Tongue (tissue), 2 donors: ENCODE measurements around the gene OLIG2. TPM values are rescaled to one million over a fixed set of nuclear protein-coding genes. Genes with fewer than 3 reads are reported as not detected.

ENCODE experiments used
- DNase-seq: peaks from one replicate; pipeline ENCODE4 v3.0.0-alpha.2; 2015
- total RNA-seq: library from RNA; depleted of rRNA; stranded (reverse); fragments of >200 nt; gene quantifications from one replicate; pipeline ENCODE4 v1.2.3, GENCODE V29; 2014

OLIG2 gene
- total RNA-seq, 1 donor from 2014 or later, result not detected

DNA sequence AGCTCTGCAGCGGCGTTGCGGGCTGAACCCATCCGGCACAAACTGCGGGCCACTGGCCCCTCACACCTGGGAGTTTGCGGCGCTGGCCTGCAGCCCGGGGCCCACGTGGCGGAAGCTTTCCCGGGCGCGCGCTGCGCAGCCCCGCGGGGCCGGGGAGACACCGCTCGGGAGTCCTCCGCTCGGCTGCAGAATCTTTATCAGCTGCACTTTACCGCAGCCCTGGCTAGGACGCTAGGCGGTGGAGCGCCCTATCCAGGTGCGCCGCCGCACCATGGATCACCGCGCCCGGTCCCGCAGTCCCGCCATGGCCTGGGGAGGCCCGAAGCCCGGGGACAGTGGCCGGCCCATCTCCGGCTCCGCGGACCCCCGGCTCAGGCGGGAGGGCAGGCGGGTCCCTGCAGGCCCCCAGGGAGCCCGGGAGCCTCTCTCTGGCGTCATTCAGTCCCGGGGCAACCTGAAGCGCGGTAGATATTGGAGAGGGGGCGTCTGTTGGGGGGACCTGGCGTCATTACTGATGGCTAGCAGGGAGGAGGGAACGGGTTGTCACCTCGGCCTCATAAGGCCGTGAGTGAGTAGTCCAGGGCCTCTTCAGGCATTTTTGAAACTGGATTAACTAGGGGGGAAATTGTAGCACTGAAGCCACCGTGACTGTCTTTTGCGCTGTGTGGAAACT is 5.7 kb upstream of the OLIG2 start:
- no peak for DNase-seq

GRCh38 chr21:33020558-33021100 is 5.1 kb upstream of the OLIG2 start:
- peak; percentile 19 for DNase-seq

DNA sequence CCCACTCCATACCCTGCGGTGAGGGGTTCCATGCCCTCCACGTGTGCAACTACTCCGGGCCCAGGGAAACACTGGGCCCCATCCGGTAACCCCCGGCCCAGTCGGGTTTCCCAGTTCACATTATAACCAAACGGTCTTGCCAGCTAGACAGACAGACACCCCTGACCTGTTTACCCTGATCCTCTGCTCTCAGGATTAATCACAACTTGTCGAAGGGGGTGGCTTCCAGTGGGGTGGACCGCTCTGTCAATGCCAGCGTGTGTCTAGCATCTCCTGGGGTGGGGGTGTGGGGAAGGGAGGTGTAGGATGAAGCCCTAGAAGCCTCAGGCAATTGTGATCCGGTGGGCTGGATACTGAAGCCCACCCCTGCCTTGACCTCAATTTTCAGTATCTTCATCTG is 4.6 kb upstream of the OLIG2 start:
- DNase-seq, result no peak

DNA sequence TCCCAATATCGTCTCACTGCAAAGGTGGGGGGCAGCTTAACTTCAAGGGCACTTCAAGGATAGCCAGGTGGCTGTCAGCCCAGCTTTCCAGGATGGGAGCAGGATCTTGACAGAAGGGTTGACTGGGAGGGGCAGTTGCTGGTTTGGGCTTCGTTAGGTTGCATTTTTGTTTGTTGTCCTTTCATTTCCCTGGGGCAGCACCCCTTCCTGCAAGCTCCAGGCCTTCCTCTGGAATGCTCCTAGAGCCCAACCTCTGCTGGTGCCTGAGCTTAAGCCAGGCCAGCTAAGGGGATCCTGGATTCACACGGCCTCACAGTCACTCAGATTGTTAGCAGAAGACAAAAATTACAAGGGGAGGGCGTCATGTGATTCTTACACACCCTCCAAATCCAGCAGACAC is 4.1 kb upstream of the OLIG2 start:
- DNase-seq, result no peak

DNA sequence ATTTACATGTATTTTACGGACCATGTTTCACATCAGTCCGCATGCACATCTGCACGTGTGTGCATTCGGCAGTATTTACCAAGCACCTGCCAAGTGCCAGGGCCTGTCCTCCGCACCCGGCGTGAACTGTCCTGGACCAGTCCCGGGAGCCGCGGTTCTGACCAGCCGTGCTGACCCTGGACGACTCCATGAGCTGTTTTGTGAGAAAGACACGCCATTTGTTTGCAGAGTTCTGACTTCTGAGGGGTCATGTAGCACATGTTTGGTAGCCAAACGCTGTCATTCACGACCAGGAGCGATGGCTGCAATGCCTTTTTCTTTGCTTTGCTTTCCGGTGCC is 3.3 kb upstream of the OLIG2 start:
- DNase-seq, result no peak

DNA sequence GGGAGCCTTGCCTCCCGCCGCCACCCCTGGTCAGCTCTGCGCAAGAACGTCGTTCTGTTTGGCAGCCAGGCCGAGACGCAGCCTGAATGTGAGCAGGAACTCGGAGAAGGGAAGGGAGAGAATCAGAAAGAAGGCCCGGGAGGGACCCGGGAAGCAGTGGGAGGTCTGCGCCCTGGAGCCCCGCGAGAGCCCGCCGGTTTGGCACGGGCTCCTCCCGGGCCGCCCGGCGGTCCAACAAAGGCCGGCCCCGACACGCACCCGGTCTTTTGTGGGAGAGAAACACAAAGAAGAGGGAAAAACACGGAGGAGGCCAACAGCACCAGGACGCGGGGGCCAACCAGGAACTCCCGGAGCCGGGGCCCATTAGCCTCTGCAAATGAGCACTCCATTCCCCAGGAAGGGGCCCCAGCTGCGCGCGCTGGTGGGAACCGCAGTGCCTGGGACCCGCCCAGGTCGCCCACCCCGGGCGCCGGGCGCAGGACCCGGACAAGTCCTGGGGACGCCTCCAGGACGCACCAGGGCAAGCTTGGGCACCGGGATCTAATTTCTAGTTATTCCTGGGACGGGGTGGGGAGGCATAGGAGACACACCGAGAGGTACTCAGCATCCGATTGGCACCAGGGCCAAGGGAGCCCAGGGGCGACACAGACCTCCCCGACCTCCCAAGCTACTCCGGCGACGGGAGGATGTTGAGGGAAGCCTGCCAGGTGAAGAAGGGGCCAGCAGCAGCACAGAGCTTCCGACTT is 2.7 kb upstream of the OLIG2 start:
- DNase-seq, result no peak

DNA sequence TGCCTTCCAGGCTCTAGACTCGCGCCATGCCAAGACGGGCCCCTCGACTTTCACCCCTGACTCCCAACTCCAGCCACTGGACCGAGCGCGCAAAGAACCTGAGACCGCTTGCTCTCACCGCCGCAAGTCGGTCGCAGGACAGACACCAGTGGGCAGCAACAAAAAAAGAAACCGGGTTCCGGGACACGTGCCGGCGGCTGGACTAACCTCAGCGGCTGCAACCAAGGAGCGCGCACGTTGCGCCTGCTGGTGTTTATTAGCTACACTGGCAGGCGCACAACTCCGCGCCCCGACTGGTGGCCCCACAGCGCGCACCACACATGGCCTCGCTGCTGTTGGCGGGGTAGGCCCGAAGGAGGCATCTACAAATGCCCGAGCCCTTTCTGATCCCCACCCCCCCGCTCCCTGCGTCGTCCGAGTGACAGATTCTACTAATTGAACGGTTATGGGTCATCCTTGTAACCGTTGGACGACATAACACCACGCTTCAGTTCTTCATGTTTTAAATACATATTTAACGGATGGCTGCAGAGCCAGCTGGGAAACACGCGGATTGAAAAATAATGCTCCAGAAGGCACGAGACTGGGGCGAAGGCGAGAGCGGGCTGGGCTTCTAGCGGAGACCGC is 2.0 kb upstream of the OLIG2 start:
- DNase-seq, result peak; percentile 24

GRCh38 chr21:33024201-33025103 is 1.3 kb upstream of the OLIG2 start:
- peak; percentile 16 for DNase-seq

- DNase-seq, result no peak
These were observed 638 bp upstream of the OLIG2 start for GRCh38 chr21:33025106-33025488.

DNA sequence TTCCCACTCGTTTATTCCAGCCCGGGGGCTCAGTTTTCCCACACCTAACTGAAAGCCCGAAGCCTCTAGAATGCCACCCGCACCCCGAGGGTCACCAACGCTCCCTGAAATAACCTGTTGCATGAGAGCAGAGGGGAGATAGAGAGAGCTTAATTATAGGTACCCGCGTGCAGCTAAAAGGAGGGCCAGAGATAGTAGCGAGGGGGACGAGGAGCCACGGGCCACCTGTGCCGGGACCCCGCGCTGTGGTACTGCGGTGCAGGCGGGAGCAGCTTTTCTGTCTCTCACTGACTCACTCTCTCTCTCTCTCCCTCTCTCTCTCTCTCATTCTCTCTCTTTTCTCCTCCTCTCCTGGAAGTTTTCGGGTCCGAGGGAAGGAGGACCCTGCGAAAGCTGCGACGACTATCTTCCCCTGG is 716 bp downstream of the OLIG2 start:
- DNase-seq, result no peak

GRCh38 chr21:33026878-33027400 is 1.2 kb downstream of the OLIG2 start:
- peak; percentile 16 for DNase-seq

DNA sequence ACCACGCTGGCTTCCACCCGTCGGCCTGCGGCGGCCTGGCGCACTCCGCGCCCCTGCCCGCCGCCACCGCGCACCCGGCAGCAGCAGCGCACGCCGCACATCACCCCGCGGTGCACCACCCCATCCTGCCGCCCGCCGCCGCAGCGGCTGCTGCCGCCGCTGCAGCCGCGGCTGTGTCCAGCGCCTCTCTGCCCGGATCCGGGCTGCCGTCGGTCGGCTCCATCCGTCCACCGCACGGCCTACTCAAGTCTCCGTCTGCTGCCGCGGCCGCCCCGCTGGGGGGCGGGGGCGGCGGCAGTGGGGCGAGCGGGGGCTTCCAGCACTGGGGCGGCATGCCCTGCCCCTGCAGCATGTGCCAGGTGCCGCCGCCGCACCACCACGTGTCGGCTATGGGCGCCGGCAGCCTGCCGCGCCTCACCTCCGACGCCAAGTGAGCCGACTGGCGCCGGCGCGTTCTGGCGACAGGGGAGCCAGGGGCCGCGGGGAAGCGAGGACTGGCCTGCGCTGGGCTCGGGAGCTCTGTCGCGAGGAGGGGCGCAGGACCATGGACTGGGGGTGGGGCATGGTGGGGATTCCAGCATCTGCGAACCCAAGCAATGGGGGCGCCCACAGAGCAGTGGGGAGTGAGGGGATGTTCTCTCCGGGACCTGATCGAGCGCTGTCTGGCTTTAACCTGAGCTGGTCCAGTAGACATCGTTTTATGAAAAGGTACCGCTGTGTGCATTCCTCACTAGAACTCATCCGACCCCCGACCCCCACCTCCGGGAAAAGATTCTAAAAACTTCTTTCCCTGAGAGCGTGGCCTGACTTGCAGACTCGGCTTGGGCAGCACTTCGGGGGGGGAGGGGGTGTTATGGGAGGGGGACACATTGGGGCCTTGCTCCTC is 1.9 kb downstream of the OLIG2 start:
- DNase-seq, result no peak

DNA sequence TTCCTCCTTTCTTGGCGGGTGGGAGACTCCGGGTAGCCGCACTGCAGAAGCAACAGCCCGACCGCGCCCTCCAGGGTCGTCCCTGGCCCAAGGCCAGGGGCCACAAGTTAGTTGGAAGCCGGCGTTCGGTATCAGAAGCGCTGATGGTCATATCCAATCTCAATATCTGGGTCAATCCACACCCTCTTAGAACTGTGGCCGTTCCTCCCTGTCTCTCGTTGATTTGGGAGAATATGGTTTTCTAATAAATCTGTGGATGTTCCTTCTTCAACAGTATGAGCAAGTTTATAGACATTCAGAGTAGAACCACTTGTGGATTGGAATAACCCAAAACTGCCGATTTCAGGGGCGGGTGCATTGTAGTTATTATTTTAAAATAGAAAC is 2.5 kb downstream of the OLIG2 start:
- no peak for DNase-seq

DNA sequence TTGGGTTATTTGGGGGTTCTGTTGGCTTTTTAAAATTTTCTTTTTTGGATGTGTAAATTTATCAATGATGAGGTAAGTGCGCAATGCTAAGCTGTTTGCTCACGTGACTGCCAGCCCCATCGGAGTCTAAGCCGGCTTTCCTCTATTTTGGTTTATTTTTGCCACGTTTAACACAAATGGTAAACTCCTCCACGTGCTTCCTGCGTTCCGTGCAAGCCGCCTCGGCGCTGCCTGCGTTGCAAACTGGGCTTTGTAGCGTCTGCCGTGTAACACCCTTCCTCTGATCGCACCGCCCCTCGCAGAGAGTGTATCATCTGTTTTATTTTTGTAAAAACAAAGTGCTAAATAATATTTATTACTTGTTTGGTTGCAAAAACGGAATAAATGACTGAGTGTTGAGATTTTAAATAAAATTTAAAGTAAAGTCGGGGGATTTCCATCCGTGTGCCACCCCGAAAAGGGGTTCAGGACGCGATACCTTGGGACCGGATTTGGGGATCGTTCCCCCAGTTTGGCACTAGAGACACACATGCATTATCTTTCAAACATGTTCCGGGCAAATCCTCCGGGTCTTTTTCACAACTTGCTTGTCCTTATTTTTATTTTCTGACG is 3.1 kb downstream of the OLIG2 start:
- DNase-seq, result peak; percentile 26

- DNase-seq, result no peak
These were observed 3.7 kb downstream of the OLIG2 start for GRCh38 chr21:33029385-33029921.

- DNase-seq, result no peak
These were observed 4.3 kb downstream of the OLIG2 start for GRCh38 chr21:33029975-33030461.

DNA sequence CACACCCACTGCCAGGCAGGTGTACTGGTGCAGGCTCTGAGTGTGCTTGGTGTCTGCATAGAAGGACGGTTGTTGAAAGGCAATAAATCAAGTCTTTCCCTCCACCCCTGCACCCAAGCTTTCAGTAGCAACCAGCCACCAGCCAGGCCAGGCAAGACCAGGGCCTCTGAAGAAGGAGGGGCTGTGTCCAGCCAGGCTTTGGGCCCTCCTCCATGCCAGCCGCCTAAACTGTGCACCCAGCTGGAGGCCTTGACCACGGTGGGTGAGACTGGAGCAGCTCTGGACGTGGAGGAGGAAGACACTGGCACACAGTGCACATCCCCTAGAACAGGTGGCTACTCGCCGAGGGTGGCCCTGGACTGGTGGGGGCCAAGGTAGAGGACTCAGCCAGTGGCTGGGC is 4.9 kb downstream of the OLIG2 start:
- no peak for DNase-seq

- no peak for DNase-seq
These were observed 5.6 kb downstream of the OLIG2 start for GRCh38 chr21:33031152-33031911.

GRCh38 chr21:33032434-33033047 is 6.8 kb downstream of the OLIG2 start:
- DNase-seq, result no peak
